ENCODE data around the gene SIPA1. TPM values are rescaled to one million over a fixed set of nuclear protein-coding genes. Genes with fewer than 3 reads are reported as not detected.

Gene SIPA1
- total RNA-seq, 4 donors from 2014 or later = 14.9 to 21.6 (median 19.0) TPM

- H3K9me3 ChIP-seq = no peaks in the 10 kb centered on the region
- no peak overlapping the region for H3K4me3 ChIP-seq
- WGBS = 92% methylated on average over 19 of the region's 29 CpGs
- H3K27ac ChIP-seq = no peak overlapping the region
- DNase-seq (ENCODE audit: low spot score in 2 of 2) = no peak
- peaks cover 71% of the 10 kb centered on the region for H3K36me3 ChIP-seq
- TF ChIP-seq EP300 (IDR thresholded peaks at IDR 0.05) (no peak), POLR2A (IDR thresholded peaks at IDR 0.05) (no peak), POLR2AphosphoS5 (IDR thresholded peaks at IDR 0.05) (no peak)
- TF ChIP-seq, protein P1, sequence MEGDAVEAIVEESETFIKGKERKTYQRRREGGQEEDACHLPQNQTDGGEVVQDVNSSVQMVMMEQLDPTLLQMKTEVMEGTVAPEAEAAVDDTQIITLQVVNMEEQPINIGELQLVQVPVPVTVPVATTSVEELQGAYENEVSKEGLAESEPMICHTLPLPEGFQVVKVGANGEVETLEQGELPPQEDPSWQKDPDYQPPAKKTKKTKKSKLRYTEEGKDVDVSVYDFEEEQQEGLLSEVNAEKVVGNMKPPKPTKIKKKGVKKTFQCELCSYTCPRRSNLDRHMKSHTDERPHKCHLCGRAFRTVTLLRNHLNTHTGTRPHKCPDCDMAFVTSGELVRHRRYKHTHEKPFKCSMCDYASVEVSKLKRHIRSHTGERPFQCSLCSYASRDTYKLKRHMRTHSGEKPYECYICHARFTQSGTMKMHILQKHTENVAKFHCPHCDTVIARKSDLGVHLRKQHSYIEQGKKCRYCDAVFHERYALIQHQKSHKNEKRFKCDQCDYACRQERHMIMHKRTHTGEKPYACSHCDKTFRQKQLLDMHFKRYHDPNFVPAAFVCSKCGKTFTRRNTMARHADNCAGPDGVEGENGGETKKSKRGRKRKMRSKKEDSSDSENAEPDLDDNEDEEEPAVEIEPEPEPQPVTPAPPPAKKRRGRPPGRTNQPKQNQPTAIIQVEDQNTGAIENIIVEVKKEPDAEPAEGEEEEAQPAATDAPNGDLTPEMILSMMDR (IDR thresholded peaks at IDR 0.05) = no peak
- H3K4me1 ChIP-seq = peaks cover 15% of the 10 kb centered on the region
- no peaks in the 10 kb centered on the region for H3K27me3 ChIP-seq
These were observed 18.5 kb upstream of the SIPA1 start for GRCh38 chr11:65619281-65619928.

DNA sequence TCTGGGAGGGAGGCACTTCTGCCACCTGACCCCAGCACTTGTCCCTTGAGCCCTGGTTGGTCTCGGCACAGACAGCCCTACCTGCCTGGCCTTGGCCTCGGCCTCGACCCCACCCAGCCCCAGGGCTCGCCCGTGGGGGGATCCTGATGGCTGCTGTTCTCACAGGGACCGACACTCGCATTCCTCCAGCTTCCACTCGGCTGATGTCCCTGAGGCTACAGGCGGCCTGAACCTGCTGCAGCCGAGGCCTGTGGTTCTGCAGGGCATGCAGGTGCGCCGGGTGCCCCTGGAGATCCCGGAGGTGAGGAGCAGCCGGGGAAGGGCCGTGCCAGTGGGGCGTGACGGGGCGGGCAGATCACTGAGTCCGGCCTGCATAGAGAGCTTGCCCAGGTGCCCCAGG lies 17.2 kb upstream of the SIPA1 start:
- 93% methylated on average over 5 of the region's 19 CpGs for WGBS
- Histone ChIP-seq H3K27me3 (no peaks in the 10 kb centered on the region), H3K4me1 (peaks cover 15% of the 10 kb centered on the region), H3K4me3 (no peak overlapping the region), H3K9me3 (no peaks in the 10 kb centered on the region), H3K27ac (no peak overlapping the region), H3K36me3 (peaks cover 84% of the 10 kb centered on the region)
- TF ChIP-seq POLR2AphosphoS5 (IDR thresholded peaks at IDR 0.05) (no peak), POLR2A (IDR thresholded peaks at IDR 0.05) (no peak), EP300 (IDR thresholded peaks at IDR 0.05) (no peak)
- TF ChIP-seq, protein P1 (IDR thresholded peaks at IDR 0.05) = no peak
- no peak for DNase-seq (ENCODE audit: low spot score in 2 of 2)

DNA sequence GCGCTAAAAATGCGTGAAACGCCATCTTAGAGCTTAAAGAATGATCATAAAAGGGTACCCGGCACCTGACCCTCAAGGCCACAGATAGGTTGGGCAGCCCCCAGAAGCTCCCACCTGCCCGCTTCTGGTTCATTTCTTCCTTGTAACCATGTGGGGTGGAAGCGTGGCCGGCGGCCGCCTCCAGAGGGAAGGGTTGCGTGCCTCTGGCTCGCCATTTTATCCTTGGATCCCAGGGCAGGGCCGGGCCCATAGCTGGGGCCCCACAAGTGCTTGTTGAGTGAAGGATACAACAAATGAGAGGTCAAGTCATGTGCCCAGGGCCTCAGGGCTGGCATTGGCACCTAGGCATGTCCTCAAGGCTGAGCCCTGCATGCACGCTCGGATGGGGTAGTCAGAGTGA lies 16.4 kb upstream of the SIPA1 start:
- H3K27ac ChIP-seq = no peak overlapping the region
- H3K27me3 ChIP-seq = no peaks in the 10 kb centered on the region
- TF ChIP-seq EP300 (IDR thresholded peaks at IDR 0.05) (no peak), POLR2AphosphoS5 (IDR thresholded peaks at IDR 0.05) (no peak)
- TF ChIP-seq, protein P1 (IDR thresholded peaks at IDR 0.05) = no peak
- DNase-seq (ENCODE audit: low spot score in 2 of 2) = no peak
- peaks cover 91% of the 10 kb centered on the region for H3K36me3 ChIP-seq
- H3K4me3 ChIP-seq = no peak overlapping the region
- WGBS = 93% methylated on average over 12 of the region's 14 CpGs
- H3K4me1 ChIP-seq = peaks cover 11% of the 10 kb centered on the region
- no peaks in the 10 kb centered on the region for H3K9me3 ChIP-seq

DNA sequence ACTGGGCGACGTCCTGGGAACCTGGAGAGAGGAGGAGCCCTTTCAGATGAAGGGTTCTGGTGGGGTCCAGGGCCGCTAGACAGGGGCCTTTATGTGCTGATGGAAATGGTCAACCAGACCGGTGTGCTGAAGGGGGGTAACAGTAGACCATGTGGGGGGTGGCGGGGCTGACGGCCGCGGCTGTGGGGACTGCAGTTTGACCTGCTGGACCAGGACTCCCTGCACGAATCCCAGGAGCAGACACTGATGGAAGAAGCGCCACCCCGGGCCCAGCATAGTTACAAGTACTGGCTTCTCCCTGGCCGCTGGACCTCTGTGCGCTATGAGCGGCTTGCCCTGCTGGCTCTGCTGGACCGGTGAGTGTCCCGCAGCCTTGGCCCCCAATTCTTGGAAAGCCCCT lies 15.9 kb upstream of the SIPA1 start:
- no peak overlapping the region for H3K27ac ChIP-seq
- H3K4me1 ChIP-seq = peaks cover 6% of the 10 kb centered on the region
- TF ChIP-seq EP300 (IDR thresholded peaks at IDR 0.05) (no peak), POLR2A (IDR thresholded peaks at IDR 0.05) (no peak)
- TF ChIP-seq, protein P1 (IDR thresholded peaks at IDR 0.05) = no peak
- H3K36me3 ChIP-seq = peaks cover 96% of the 10 kb centered on the region
- 92% methylated on average over 12 of the region's 16 CpGs for WGBS
- H3K27me3 ChIP-seq = no peaks in the 10 kb centered on the region
- no peak overlapping the region for H3K4me3 ChIP-seq
- DNase-seq (ENCODE audit: low spot score in 2 of 2) = no peak
- no peaks in the 10 kb centered on the region for H3K9me3 ChIP-seq

DNA sequence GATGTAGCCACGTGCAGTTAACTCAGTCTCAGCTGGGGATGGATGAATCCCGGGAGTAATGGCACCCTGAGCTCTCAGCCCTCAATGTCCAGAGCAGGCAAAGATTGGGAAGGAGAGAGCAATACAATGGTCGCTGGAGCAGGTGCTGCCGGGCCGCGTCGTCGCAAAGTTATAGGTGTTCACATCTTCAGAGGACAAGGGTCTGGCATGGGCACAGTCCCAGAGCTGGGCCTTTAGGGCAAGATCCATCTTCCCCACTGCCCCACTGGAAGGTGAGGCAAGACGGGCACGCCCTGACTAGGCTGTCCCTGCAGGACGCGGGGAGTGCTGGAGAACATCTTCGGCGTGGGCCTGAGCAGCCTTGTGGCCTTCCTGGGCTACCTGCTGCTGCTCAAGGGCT lies 14.7 kb upstream of the SIPA1 start:
- H3K27ac ChIP-seq = no peak overlapping the region
- no peaks in the 10 kb centered on the region for H3K27me3 ChIP-seq
- DNase-seq (ENCODE audit: low spot score in 2 of 2) = no peak
- H3K9me3 ChIP-seq = no peaks in the 10 kb centered on the region
- H3K36me3 ChIP-seq = peaks cover 97% of the 10 kb centered on the region
- 88% methylated on average over 13 of the region's 14 CpGs for WGBS
- H3K4me3 ChIP-seq = no peak overlapping the region
- TF ChIP-seq POLR2A (IDR thresholded peaks at IDR 0.05) (no peak), POLR2AphosphoS5 (IDR thresholded peaks at IDR 0.05) (no peak), EP300 (IDR thresholded peaks at IDR 0.05) (no peak)
- TF ChIP-seq, protein P1 (IDR thresholded peaks at IDR 0.05) = no peak
- no peaks in the 10 kb centered on the region for H3K4me1 ChIP-seq

All from suprapubic skin (tissue), 4 donors.